LNCAP (cell line): Measurements from ENCODE around the gene TEC.

Experiments used
- CTCF ChIP-seq: fragments of 450-650 bp; IDR thresholded peaks from 2 replicates; pipeline ENCODE4 v1.5.1; 2017; ENCODE audit warnings: mild to moderate bottlenecking

The TEC gene

GRCh38 chr4:48243429-48243828 lies 26.2 kb downstream of the TEC start:
- TF ChIP-seq CTCF, result no peak

DNA sequence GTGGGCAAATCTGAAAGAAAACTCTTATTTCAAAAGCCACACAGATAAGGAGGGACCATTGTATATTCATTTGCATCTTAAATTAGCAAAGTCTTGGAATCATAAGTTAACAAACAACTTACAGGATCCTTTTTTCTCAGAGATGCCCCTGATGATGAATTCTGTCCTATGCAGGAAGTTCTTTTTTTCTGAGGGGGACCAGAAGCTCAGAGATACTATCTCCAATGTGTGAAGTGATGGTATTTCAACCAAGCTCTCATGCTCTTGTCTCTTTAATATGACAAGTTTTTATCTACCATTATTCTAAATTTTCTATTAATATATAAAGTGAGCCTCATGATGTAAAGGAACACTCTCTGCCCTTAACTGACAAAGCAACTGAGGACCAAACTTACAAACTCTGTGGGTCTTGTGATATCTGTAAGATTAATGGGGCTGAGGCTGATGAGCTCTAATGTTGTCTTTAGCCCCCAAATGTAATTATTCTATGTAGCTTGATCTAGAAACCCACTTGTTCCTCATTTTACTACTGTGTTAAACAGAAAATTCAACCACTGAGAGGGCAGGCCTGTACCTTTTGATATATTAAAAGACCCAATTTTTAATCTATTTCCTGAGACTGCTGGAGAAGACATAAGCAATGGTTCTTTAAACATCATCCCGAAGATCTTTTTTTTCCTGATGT lies 27.0 kb downstream of the TEC start:
- no peak for TF ChIP-seq CTCF

DNA sequence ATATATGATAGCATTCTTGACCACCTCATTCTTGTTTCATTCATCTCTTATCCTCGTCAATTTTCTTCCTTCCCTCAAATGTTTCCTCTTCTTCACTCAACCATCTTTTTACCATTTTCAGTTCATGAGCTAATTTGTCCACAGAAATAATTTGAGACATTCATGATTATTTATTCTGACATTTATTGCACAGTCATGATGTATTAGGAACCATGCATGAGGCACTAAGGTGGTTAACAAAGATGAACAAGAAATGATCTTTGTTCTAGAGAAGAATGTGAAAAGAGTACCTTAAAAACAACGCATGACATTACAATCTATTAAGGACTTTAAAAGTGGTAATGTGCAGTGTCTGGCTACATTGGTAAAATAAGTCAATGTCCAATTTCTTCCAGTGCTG lies 27.9 kb downstream of the TEC start:
- no peak for TF ChIP-seq CTCF

- no peak for TF ChIP-seq CTCF
These were observed 31.5 kb downstream of the TEC start for GRCh38 chr4:48237996-48238645.

DNA sequence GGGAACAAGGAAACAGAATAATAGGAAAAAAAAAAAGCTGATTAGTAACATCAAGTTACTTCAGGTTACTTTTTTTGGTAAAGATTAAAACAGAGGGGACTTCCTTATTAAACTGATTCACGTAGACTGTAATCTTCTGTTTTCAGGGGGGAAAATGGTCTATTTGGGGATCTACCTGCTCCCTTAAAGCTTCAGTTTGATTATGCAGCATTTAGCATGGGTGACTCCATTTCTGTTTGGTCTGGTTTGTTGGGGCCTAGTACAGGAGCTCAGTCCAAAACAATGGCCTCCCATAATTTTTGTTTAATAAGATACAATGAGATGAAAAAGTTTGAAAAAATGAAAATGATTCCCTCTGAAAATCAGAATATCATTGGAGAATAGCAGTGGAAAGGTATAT lies 34.6 kb downstream of the TEC start:
- TF ChIP-seq CTCF, result no peak

- TF ChIP-seq CTCF, result no peak
These were observed 35.1 kb downstream of the TEC start for GRCh38 chr4:48234575-48234974.

GRCh38 chr4:48228949-48229348 lies 40.7 kb downstream of the TEC start:
- TF ChIP-seq CTCF, result no peak
